ENCODE data around the gene WDR31. TPM values are rescaled to one million over a fixed set of nuclear protein-coding genes. Genes with fewer than 3 reads are reported as not detected.

WDR31 gene
- total and polyA plus RNA-seq, 5 experiments from 2014 or later = 0.21 to 1.2 (median 0.62) TPM

GRCh38 chr9:113349445-113350094 lies 9.5 kb upstream of the WDR31 start, which contains the start of gene BSPRY:
Gene BSPRY (plus strand): TSS chr9:113349541. CDS start chr9:113349580, 39 bp downstream.
- Mint-ChIP-seq H3K27ac (peak within 1 kb of the TSS in 6 of 10 donors; percentile 40 to 84 (median 60)), H3K4me1 (peaks cover 8 to 24% (median 18%) of the 10 kb centered on the region in 4 donors), H3K9me3 (no peaks in the 10 kb centered on the region), H3K36me3 (no peaks in the 10 kb centered on the region), H3K4me3 (peak within 1 kb of the TSS; percentile 73 to 89 (median 84)), H3K27me3 (peaks cover 3 to 33% (median 13%) of the 10 kb centered on the region in 5 donors)
- DNase-seq (peak in 8 of 10 donors; percentile 16 to 57 (median 40)), ATAC-seq (peak; percentile 83 to 86)
- POLR2A ChIA-PET = interaction anchor here (0.5 to 3.4 kb wide), 4 partner anchors 9 to 61 kb away, joined by 3 to 23 read pairs (median 4); partner anchors contain the start of genes C9orf43, POLE3 and WDR31

- POLR2A ChIA-PET = interaction anchor here (0.5 to 3.4 kb wide), 4 partner anchors 9 to 62 kb away, joined by 3 to 23 read pairs (median 4); partner anchors contain the start of genes C9orf43, POLE3 and WDR31
- Mint-ChIP-seq H3K36me3 (no peaks in the 10 kb centered on the region), H3K27me3 (peaks cover 3 to 33% (median 13%) of the 10 kb centered on the region in 5 donors), H3K4me3 (peak overlapping the region; percentile 72 to 89 (median 81)), H3K27ac (peak overlapping the region in 2 of 10 donors; percentile 56 to 71), H3K4me1 (peaks cover 8 to 24% (median 18%) of the 10 kb centered on the region in 4 donors), H3K9me3 (no peaks in the 10 kb centered on the region)
- ATAC-seq (no peak), DNase-seq (no peak)
Measured at GRCh38 chr9:113349066-113349444, 9.0 kb upstream of the WDR31 start.

- H3K4me3 Mint-ChIP-seq = peak overlapping the region in 6 of 10 donors; percentile 13 to 65 (median 50)
- peaks cover 9 to 25% (median 23%) of the 10 kb centered on the region in 4 donors for H3K4me1 Mint-ChIP-seq
- H3K36me3 Mint-ChIP-seq = no peaks in the 10 kb centered on the region
- H3K27me3 Mint-ChIP-seq = peaks cover 3 to 33% (median 13%) of the 10 kb centered on the region in 5 donors
- ATAC-seq (no peak), DNase-seq (no peak)
- POLR2A ChIA-PET = interaction anchor here (1.3 to 3.4 kb wide), 2 partner anchors 8 to 20 kb away, joined by 3 to 23 read pairs; partner anchors contain the start of gene WDR31
- H3K27ac Mint-ChIP-seq = no peak overlapping the region
- no peaks in the 10 kb centered on the region for H3K9me3 Mint-ChIP-seq
Measured at GRCh38 chr9:113348437-113348836, 8.4 kb upstream of the WDR31 start.

GRCh38 chr9:113345671-113346070 lies 5.6 kb upstream of the WDR31 start:
- POLR2A ChIA-PET = no interaction called here
- ATAC-seq = no peak
- Mint-ChIP-seq H3K9me3 (no peaks in the 10 kb centered on the region), H3K4me1 (peaks cover 12 to 43% (median 32%) of the 10 kb centered on the region in 4 donors), H3K4me3 (no peak overlapping the region), H3K27ac (no peak overlapping the region), H3K27me3 (peaks cover 0 to 9% (median 3%) of the 10 kb centered on the region in 5 donors), H3K36me3 (no peaks in the 10 kb centered on the region)
- no peak for DNase-seq

- H3K27me3 Mint-ChIP-seq = peaks cover 0 to 4% (median 2%) of the 10 kb centered on the region in 5 donors
- H3K4me3 Mint-ChIP-seq = no peak overlapping the region
- POLR2A ChIA-PET = no interaction called here
- ATAC-seq = no peak
- peaks cover 11 to 43% (median 32%) of the 10 kb centered on the region in 4 donors for H3K4me1 Mint-ChIP-seq
- no peaks in the 10 kb centered on the region for H3K9me3 Mint-ChIP-seq
- no peak overlapping the region for H3K27ac Mint-ChIP-seq
- DNase-seq = no peak
- no peaks in the 10 kb centered on the region for H3K36me3 Mint-ChIP-seq
Measured at GRCh38 chr9:113345190-113345589, 5.1 kb upstream of the WDR31 start.

- POLR2A ChIA-PET = no interaction called here
- H3K27ac Mint-ChIP-seq = peak overlapping the region in 1 of 10 donors; percentile 75
- no peaks in the 10 kb centered on the region for H3K36me3 Mint-ChIP-seq
- peaks cover 0 to 7% (median 0%) of the 10 kb centered on the region in 5 donors for H3K27me3 Mint-ChIP-seq
- no peaks in the 10 kb centered on the region for H3K9me3 Mint-ChIP-seq
- no peak for ATAC-seq
- no peak for DNase-seq
- no peak overlapping the region for H3K4me3 Mint-ChIP-seq
- peaks cover 16 to 48% (median 31%) of the 10 kb centered on the region in 4 donors for H3K4me1 Mint-ChIP-seq
Measured at GRCh38 chr9:113343732-113344231, 3.7 kb upstream of the WDR31 start.

- DNase-seq = peak in 3 of 10 donors; percentile 29 to 46 (median 34)
Measured at GRCh38 chr9:113341712-113342410, 1.8 kb upstream of the WDR31 start.

GRCh38 chr9:113337714-113338113 lies 2.4 kb downstream of the WDR31 start:
- peaks cover 0 to 9% (median 0%) of the 10 kb centered on the region in 5 donors for H3K27me3 Mint-ChIP-seq
- H3K36me3 Mint-ChIP-seq = no peaks in the 10 kb centered on the region
- no peak for DNase-seq
- POLR2A ChIA-PET = interaction anchor here (0.7 to 1.1 kb wide), 2 partner anchors 27 to 72 kb away, joined by 4 to 5 read pairs; partner anchors contain the start of gene POLE3
- H3K4me3 Mint-ChIP-seq = no peak overlapping the region
- no peaks in the 10 kb centered on the region for H3K9me3 Mint-ChIP-seq
- H3K4me1 Mint-ChIP-seq = peaks cover 12 to 36% (median 26%) of the 10 kb centered on the region in 4 donors
- no peak overlapping the region for H3K27ac Mint-ChIP-seq
- ATAC-seq = no peak

More at GRCh38 chr9:113341712-113342410, 1.8 kb upstream of the WDR31 start:
- Mint-ChIP-seq H3K27me3 (peaks cover 0 to 9% (median 0%) of the 10 kb centered on the region in 5 donors), H3K27ac (peak overlapping the region; percentile 18 to 87 (median 65)), H3K36me3 (no peaks in the 10 kb centered on the region), H3K9me3 (no peaks in the 10 kb centered on the region), H3K4me1 (peaks cover 16 to 48% (median 31%) of the 10 kb centered on the region in 4 donors), H3K4me3 (peak overlapping the region; percentile 2 to 95 (median 74))
- POLR2A ChIA-PET = interaction anchor here (1.5 to 2.8 kb wide), 2 partner anchors 8 to 35 kb away, joined by 6 to 23 read pairs; partner anchors contain the start of genes BSPRY and HDHD3
- peak; percentile 23 to 34 for ATAC-seq

GRCh38 chr9:113331780-113332179 lies 8.3 kb downstream of the WDR31 start:
- POLR2A ChIA-PET = no interaction called here
- Mint-ChIP-seq H3K27me3 (no peaks in the 10 kb centered on the region), H3K36me3 (no peaks in the 10 kb centered on the region), H3K4me3 (no peak overlapping the region), H3K27ac (no peak overlapping the region), H3K9me3 (no peaks in the 10 kb centered on the region), H3K4me1 (no peaks in the 10 kb centered on the region)
- ATAC-seq (no peak), DNase-seq (no peak)

- Mint-ChIP-seq H3K4me3 (no peak overlapping the region), H3K9me3 (no peaks in the 10 kb centered on the region), H3K36me3 (no peaks in the 10 kb centered on the region), H3K27ac (peak overlapping the region in 1 of 10 donors; percentile 1), H3K4me1 (no peaks in the 10 kb centered on the region), H3K27me3 (no peaks in the 10 kb centered on the region)
- POLR2A ChIA-PET = interaction anchor here (1.1 kb wide), 1 partner anchor 20 kb away, joined by 3 read pairs; no protein-coding TSS in a partner anchor
- DNase-seq = no peak
- no peak for ATAC-seq
Measured at GRCh38 chr9:113328045-113328782, 11.9 kb downstream of the WDR31 start.

- DNase-seq (no peak), ATAC-seq (no peak)
- Mint-ChIP-seq H3K4me1 (no peaks in the 10 kb centered on the region), H3K27ac (no peak overlapping the region), H3K36me3 (no peaks in the 10 kb centered on the region), H3K9me3 (no peaks in the 10 kb centered on the region), H3K4me3 (no peak overlapping the region), H3K27me3 (no peaks in the 10 kb centered on the region)
- POLR2A ChIA-PET = no interaction called here
Measured at GRCh38 chr9:113326230-113326629, 13.8 kb downstream of the WDR31 start.

GRCh38 chr9:113322671-113323070 lies 17.4 kb downstream of the WDR31 start:
- POLR2A ChIA-PET = no interaction called here
- Mint-ChIP-seq H3K9me3 (no peaks in the 10 kb centered on the region), H3K4me3 (no peak overlapping the region), H3K27me3 (no peaks in the 10 kb centered on the region), H3K4me1 (no peaks in the 10 kb centered on the region), H3K36me3 (peaks cover 0 to 4% (median 2%) of the 10 kb centered on the region in 3 donors), H3K27ac (peak overlapping the region in 1 of 10 donors; percentile 5)
- ATAC-seq (no peak), DNase-seq (no peak)

Data from naive thymus-derived CD8-positive, alpha-beta T cell (primary cell).